GM18868 (cell line): Measurements from ENCODE around the gene ARFGAP3.

Experiments used
- ATAC-seq: cut with Tn5 transposase; IDR thresholded peaks from one replicate; pipeline ENCODE4 v1.9.1; 2021; ENCODE audit warnings: mild to moderate bottlenecking, moderate library complexity; ENCODE audit not compliant: unreplicated experiment

ARFGAP3 gene

GRCh38 chr22:42825796-42826195 lies 31.3 kb downstream of the ARFGAP3 start:
- ATAC-seq = no peak

DNA sequence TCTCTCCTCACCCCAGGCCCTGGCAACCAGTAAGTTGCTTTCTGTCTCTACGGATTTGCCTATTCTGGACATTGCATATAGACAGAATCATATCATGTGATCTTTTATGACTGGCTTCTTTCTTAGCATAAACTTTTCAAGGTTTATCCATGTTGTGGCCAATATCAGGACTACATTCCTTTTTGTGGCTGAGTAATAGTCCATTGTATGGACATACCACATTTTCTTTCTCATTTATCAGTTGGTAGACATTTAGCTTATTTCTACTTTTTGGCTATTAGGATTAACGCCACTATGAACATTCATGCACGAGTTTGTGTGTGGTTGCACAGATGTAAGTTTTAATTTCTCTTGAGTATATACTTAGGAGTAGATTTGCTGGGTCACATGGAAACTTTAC lies 35.7 kb downstream of the ARFGAP3 start:
- no peak for ATAC-seq

GRCh38 chr22:42820045-42820763 lies 36.9 kb downstream of the ARFGAP3 start:
- ATAC-seq = no peak

DNA sequence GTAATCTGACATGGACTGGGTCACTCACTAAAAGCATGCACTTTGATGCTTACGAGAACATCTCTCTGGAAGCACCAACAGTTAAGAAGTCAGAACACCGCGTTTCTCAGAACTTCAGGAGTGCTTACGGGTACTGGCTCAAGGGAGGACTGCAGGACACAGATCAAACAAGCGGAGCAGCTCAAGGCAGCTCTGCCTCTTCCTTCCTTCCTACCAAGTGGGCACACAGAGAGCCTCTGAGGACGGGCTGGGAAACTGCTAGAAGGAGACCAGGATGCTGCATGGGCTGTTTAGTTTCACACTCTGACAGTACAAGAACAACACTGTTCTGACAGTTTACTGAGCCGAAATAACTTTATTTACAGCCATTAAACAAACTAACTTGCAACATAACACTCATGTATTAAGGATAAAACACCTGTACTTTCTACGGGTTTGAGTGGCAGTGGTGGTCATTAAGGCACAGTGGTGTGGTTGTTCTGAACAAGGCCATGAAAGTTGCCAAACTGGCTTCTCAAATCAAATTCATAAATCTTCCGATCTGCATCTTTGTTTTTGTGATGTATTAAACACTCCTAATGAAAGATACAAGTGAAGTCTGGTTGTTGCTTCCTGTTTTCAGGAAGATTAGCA lies 37.5 kb downstream of the ARFGAP3 start:
- ATAC-seq = no peak

DNA sequence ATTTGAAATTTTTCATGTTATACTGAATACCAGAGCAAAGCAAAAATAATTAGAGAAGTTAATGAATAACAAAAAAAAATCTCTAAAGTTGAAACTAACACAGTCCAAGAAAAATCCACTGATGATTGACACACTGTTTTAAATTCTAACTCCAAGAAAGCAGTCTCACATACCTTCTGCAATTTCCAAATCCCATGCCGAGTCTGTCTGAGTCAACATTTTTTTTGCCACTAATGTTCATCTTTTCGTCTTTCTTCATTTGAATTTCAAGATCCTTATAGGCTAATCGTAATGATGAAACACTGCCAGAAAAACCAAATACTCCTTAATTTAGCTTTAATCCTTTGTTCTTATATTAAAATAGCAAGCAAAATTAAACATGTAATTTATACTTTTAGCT lies 39.5 kb downstream of the ARFGAP3 start:
- ATAC-seq = no peak

DNA sequence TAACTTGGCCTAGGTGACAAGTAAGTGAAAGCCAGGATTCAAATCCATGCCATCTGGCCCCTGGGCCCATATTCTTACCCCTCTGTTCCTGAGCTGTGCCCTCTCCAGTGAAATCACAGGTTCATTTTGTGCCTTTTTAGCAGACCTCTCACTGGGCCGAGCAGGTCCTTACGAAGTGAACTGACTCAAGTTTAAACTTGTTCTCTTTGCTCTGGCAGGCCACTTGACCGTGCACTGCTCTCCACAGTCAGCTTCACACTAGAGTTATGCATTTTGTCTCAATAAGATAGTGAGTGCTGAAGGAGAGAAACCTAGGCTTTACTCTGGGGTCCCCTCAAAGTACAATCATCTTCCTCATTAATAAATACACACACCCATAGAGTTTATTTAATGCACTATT lies 40.7 kb downstream of the ARFGAP3 start:
- no peak for ATAC-seq

GRCh38 chr22:42814616-42815015 lies 42.5 kb downstream of the ARFGAP3 start:
- ATAC-seq = no peak

GRCh38 chr22:42814215-42814614 lies 42.9 kb downstream of the ARFGAP3 start:
- no peak for ATAC-seq

DNA sequence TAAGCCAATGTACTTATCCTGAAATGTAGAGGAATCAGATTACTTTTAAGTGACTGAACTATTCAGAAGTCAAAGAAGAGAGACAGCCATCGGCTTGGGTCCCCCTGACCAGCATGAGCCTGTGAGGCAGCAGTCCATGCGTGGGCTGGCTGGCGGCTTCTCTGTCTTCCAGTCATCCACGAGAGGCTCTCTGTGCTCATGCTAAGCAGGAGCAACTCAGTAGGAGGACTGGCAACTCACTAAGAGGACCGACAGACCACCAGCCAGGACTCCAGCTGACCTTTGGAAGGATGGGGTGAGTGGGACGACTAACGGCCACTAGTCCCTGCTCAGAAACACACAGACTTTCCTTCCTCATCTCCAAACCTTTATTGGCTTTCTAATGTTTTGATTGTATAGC lies 43.6 kb downstream of the ARFGAP3 start:
- no peak for ATAC-seq

DNA sequence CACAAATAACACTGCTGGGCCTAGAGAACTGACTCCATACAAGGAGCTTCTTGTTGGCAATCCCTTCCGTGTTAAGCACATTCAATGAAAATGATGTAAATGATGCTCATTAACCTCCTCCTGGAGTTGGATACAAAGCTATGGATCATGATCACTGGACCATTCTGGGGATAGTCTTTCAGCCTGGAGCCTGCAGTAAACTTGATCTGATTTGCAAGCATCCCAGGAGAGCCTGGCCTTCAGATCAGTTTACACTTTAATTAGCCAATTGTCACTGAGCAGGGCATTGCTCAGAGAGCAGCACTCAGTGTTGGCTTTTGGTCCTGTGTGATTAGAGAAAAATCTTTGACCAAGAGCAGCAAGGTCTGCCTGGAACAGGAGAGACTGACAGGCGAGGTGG lies 45.6 kb downstream of the ARFGAP3 start:
- no peak for ATAC-seq

GRCh38 chr22:42808521-42808920 lies 48.6 kb downstream of the ARFGAP3 start:
- no peak for ATAC-seq

GRCh38 chr22:42807185-42807584 lies 49.9 kb downstream of the ARFGAP3 start:
- no peak for ATAC-seq

DNA sequence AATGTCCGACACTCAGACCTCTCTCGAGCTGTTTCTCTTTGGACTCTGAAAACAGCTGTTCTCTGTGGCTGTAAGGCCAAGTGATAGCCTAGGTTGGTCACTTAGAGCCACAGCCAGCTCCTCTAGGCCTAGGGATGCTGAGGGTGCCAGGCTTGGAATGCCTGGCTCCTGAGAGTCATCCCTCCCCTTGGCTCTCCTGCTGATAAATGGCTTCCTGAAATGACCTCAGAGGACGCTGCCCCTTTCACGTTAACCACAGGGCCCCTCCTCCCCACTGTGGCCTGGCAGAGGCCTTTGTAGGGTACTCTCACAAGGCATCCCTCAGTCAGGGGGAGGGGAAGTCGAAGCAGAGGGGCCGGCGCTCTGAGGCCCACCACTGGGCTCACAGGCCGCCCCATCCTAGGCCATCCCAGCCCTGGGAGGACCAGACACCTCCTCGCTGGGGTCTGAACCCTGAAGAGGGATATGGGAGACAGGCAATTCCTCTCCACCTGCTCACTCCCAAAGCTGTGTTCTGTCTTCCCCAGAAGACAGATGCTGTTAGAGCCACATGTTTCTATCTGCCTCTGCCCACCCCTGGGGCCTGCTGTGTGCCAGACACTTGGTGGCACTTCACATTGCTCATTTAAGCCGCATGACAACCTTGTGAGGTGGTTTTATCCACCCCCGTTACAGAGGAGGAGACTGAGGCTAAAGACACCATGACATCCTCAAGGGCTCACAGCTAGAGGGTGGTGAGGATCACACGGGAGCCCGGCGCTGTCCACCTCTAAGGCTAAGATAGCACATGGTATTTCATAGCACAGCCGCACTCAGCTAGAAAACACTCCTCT lies 50.9 kb downstream of the ARFGAP3 start:
- no peak for ATAC-seq

GRCh38 chr22:42805016-42805997 lies 51.8 kb downstream of the ARFGAP3 start:
- no peak for ATAC-seq

GRCh38 chr22:42803389-42803788 lies 53.7 kb downstream of the ARFGAP3 start:
- ATAC-seq = no peak

DNA sequence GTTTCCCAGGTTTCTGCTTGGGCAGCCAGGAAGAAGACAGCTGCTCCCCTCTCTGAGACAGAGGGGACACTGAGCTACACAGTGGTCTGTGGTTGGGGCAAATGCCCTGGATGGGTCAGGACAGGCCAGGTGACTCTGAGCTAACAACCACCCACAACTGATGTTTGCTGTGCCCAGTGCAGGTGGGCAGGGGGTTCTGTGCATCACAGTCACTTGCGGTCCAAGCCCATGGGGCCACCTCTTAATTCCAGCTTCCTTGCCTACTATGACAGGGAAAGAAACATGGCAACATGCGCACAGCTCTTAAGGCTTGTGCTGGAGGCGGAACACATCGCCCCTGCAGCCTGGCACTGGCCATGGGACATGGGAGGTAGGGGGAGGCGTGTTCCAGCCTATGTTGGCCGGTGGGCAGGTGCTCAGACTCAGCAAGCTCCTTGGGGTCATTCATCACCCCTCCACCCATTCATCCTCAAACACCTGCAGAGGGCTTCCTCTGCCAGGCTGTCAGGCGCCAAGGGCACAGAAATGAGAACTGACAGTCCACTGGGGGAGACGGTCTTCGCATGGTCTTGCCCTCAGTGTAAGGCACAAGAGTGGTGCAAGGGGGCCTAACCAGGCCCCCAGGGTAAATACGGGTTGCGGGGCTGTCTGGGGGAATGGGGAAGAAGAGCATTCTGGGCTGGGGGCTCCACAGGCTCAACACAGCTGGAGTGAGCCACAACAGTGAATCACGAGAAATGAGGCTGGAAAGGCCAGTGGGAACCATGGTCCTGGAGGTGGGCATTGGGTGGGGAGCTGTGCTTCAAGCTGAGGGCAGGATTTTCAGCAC lies 55.6 kb downstream of the ARFGAP3 start:
- ATAC-seq = no peak

DNA sequence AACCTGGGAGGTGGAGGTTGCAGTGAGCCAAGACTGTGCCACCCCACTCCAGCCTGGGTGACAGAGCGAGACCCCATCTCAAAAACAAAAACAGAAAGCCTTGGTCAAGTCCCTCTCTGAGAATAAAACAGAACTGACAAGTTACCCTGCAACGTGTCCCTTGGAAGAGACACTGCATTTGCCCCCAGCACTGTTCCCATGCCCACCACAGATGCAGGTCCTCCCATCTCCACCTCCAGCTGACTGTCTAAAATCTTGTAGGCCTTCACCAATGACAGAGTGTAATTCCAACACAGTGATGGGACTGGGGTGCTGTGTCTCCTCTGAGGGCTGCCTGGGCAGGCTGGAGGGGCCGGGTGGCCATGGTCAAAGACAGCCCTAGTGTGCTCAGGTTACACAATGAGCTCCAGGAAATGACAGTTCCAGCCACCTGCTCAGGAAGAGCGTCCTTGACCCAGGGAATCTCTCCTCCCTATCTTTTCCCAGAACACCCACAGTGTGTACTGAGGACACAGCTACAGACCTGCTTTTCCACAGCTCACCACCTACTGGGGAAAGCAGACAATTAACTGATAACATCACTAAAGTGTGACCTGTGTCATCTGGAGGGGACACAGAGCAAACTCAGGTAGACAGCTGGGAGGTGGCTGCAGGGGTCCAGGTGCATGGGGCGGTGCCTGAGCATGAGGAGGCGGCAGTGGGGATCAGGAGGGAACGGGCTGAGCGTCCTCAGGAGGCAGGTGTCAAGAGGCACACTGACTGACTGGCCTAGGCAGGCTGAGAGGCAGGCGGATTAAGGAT lies 56.4 kb downstream of the ARFGAP3 start:
- no peak for ATAC-seq

- no peak for ATAC-seq
These were observed 57.3 kb downstream of the ARFGAP3 start for GRCh38 chr22:42799461-42800405.
